ENCODE measurements around the gene ANKS3. TPM values are rescaled to one million over a fixed set of nuclear protein-coding genes. Genes with fewer than 3 reads are reported as not detected.

The ANKS3 gene
- total and polyA plus RNA-seq, 10 of the 15 experiments (the other 5 are each of a cell fraction or from before 2014, with no cell fraction given): 0.29 to 14.2 (median 8.5) TPM

GRCh38 chr16:4734063-4734729, at the start of gene ANKS3, which contains the start of gene DNAAF8 (continued):
- TF ChIP-seq BCL3 (IDR thresholded peaks at IDR 0.05; ENCODE audit: borderline replicate concordance, insufficient read depth, low read depth, low read length, poor library complexity, severe bottlenecking) (no peak), CBX5 (IDR thresholded peaks at IDR 0.05; ENCODE audit: low read depth) (no peak), BACH1 (IDR thresholded peaks at IDR 0.05; ENCODE audit: borderline replicate concordance) (peak; percentile 71), TAF1 (IDR thresholded peaks at IDR 0.05; ENCODE audit: borderline replicate concordance, low read depth, low read length) (peak; percentile 30; the same call in 1 of the 2 replicates), FOS (IDR thresholded peaks at IDR 0.05; ENCODE audit: borderline replicate concordance, extremely low read depth, insufficient read length) (peak; percentile 18), RAD51 (IDR thresholded peaks at IDR 0.05) (no peak), ASH2L (IDR thresholded peaks at IDR 0.05; ENCODE audit: borderline replicate concordance, low read depth) (no peak), ATF7 (IDR thresholded peaks at IDR 0.05; ENCODE audit: low read depth) (no peak), ESRRA (IDR thresholded peaks at IDR 0.05; ENCODE audit: low read length) (no peak), USF1 (IDR thresholded peaks at IDR 0.05; ENCODE audit: borderline replicate concordance, extremely low read length, insufficient read depth, low read depth, low read length) (no peak), STAT1 (conservative IDR thresholded peaks at IDR 0.05) (no peak), NR2C2 (IDR thresholded peaks at IDR 0.05; ENCODE audit: borderline replicate concordance, control insufficient read depth, insufficient read length, low read depth) (peak; percentile 20), RELB (IDR thresholded peaks at IDR 0.05; ENCODE audit: low read depth) (peak; percentile 41), ZNF592 (IDR thresholded peaks at IDR 0.05) (0 out of 2 replicates have a peak, but pooled peaks have one; percentile 19), JUND (IDR thresholded peaks at IDR 0.05; ENCODE audit: low read depth, low read length) (no peak), MXI1 (IDR thresholded peaks at IDR 0.05; ENCODE audit: low read depth, low read length) (peak; percentile 82), ZNF24 (IDR thresholded peaks at IDR 0.05) (no peak)
